H1 (cell line): ENCODE results near the gene UBE4B. TPM values are rescaled to one million over a fixed set of nuclear protein-coding genes. Genes with fewer than 3 reads are reported as not detected.

Source experiments
- ASH2L ChIP-seq: fragments of 200-600, 300-600 bp; sonication (generic); IDR thresholded peaks from one replicate; pipeline ENCODE4 v1.7.1; 2017; ENCODE audit warnings: low read length
- KDM5A ChIP-seq: fragments of 200-600 bp; IDR thresholded peaks from 2 replicates; pipeline ENCODE4 v1.7.1; 2012; ENCODE audit warnings: mild to moderate bottlenecking, low read length, inconsistent platforms, mixed read lengths
- SIX5 ChIP-seq: IDR thresholded peaks from 2 replicates; pipeline ENCODE4 v1.6.1; 2011; ENCODE audit warnings: mild to moderate bottlenecking, low read depth, low read length
- TAF7 ChIP-seq: optimal IDR thresholded peaks from 2 replicates; pipeline ENCODE3; 2011; ENCODE audit warnings: low read depth, mild to moderate bottlenecking, inconsistent platforms, low read length, moderate library complexity, borderline replicate concordance
- polyA plus RNA-seq, 7 experiments: library from polyadenylated mRNA; depleted of rRNA in 3 of 7; stranded (reverse) in 5 of 7; unstranded in 2 of 7; fragments of >200 nt in 5 of 7; fragments of 200-250 nt in 2 of 7; gene quantifications; 1 replicate in 5 of 7; 2 replicates in 1 of 7; 4 replicates in 1 of 7; pipeline versions ENCODE4 v1.2.1 to v1.2.3, GENCODE V29; 2011 to 2013; ENCODE audit warnings: missing spikeins in 2 of 7, mixed read lengths in 2 of 7
- total RNA-seq: library from RNA; stranded (reverse); fragmentation: NEBNext Ultra II Directional; extraction: Animal tissue kit (Norgen Biotek cat#: 25700); gene quantifications from 2 replicates; pipeline ENCODE4 v1.2.1, GENCODE V29; 2021

The UBE4B gene
- total and polyA plus RNA-seq, 2 of the 8 experiments (the other 6 are each of a cell fraction or from before 2014, with no cell fraction given) = 24.5 to 90.1 TPM

DNA sequence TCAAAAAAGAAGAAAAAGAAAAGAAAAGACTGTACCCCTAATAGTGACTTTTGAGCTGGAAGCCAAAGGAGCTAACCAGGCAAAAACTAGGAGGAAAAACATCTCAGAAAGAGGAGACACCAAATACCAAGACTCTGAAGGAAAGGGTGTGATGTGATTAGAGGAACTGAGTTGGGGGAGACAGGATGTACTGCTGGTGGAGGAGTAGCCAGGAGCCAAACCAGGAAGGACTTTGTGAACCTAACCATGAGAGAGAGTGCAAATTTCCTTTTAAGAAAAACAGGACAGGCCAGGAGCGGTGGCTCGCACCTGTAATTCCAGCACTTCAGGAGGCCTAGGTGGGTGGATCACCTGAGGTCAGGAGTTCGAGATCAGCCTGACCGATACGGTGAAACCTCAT is 39.8 kb upstream of the UBE4B start (continued):
- TF ChIP-seq ASH2L (no peak), SIX5 (no peak), KDM5A (no peak), TAF7 (no peak)
